Progenitor cell of endocrine pancreas (in vitro differentiated cells): ENCODE measurements around the gene OLIG3. TPM values are rescaled to one million over a fixed set of nuclear protein-coding genes. Genes with fewer than 3 reads are reported as not detected.

Source experiments
- DNase-seq: peaks from one replicate; pipeline ENCODE4 v3.0.0; 2021; ENCODE audit warnings: low spot score; ENCODE audit not compliant: unreplicated experiment
- H3K27ac Mint-ChIP-seq: 2 replicates; pipeline ENCODE4 v1.8.0; 2021; ENCODE audit warnings: mild to moderate bottlenecking, moderate library complexity, mixed read lengths
- H3K27me3 Mint-ChIP-seq: 2 replicates; pipeline ENCODE4 v1.8.0; 2021; ENCODE audit warnings: mixed read lengths
- H3K36me3 Mint-ChIP-seq: 2 replicates; pipeline ENCODE4 v1.8.0; 2022; ENCODE audit warnings: mixed read lengths; ENCODE audit not compliant: insufficient read depth
- H3K4me1 Mint-ChIP-seq: 2 replicates; pipeline ENCODE4 v1.8.0; 2021; ENCODE audit warnings: low read depth, mixed read lengths
- H3K4me3 Mint-ChIP-seq: 2 replicates; pipeline ENCODE4 v1.8.0; 2021; ENCODE audit warnings: low read depth, mild to moderate bottlenecking, moderate library complexity, mixed read lengths
- H3K9me3 Mint-ChIP-seq: 2 replicates; pipeline ENCODE4 v1.8.0; 2021; ENCODE audit warnings: low read depth, mixed read lengths
- CTCF ChIP-seq: fragments of 200-600 bp; sonication (generic); IDR thresholded peaks from one replicate; pipeline ENCODE4 v1.5.0; 2021; ENCODE audit warnings: antibody characterized with exemption, mild to moderate bottlenecking; ENCODE audit not compliant: unreplicated experiment
- total RNA-seq: library from RNA; stranded (reverse); gene quantifications from 2 replicates; pipeline ENCODE4 v1.2.1, GENCODE V29; 2021

The OLIG3 gene
- total RNA-seq, 1 donor from 2014 or later = not detected

- Mint-ChIP-seq H3K4me1 (no peaks in the 10 kb centered on the region), H3K36me3 (no peaks in the 10 kb centered on the region), H3K27me3 (no peaks in the 10 kb centered on the region), H3K9me3 (peaks cover 1% of the 10 kb centered on the region), H3K4me3 (no peak overlapping the region), H3K27ac (no peak overlapping the region)
- no peak for DNase-seq
- no peak for TF ChIP-seq CTCF
Measured at GRCh38 chr6:137531376-137532092, 37.3 kb upstream of the OLIG3 start.

- no peaks in the 10 kb centered on the region for H3K27me3 Mint-ChIP-seq
- no peak for DNase-seq
- no peak overlapping the region for H3K27ac Mint-ChIP-seq
- H3K4me3 Mint-ChIP-seq = no peak overlapping the region
- TF ChIP-seq CTCF = no peak
- peaks cover 3% of the 10 kb centered on the region for H3K9me3 Mint-ChIP-seq
- H3K36me3 Mint-ChIP-seq = no peaks in the 10 kb centered on the region
- H3K4me1 Mint-ChIP-seq = no peaks in the 10 kb centered on the region
Measured at GRCh38 chr6:137530404-137530803, 36.2 kb upstream of the OLIG3 start.

- Mint-ChIP-seq H3K4me3 (no peak overlapping the region), H3K27me3 (peaks cover 31% of the 10 kb centered on the region), H3K9me3 (peaks cover 3% of the 10 kb centered on the region), H3K36me3 (no peaks in the 10 kb centered on the region), H3K4me1 (peaks cover 2% of the 10 kb centered on the region), H3K27ac (no peak overlapping the region)
- no peak for TF ChIP-seq CTCF
- DNase-seq = no peak
Measured at GRCh38 chr6:137522831-137523230, 28.6 kb upstream of the OLIG3 start.

- no peak for DNase-seq
- TF ChIP-seq CTCF = no peak
- Mint-ChIP-seq H3K4me1 (peaks cover 2% of the 10 kb centered on the region), H3K27ac (no peak overlapping the region), H3K9me3 (peaks cover 3% of the 10 kb centered on the region), H3K27me3 (peaks cover 36% of the 10 kb centered on the region), H3K36me3 (no peaks in the 10 kb centered on the region), H3K4me3 (no peak overlapping the region)
Measured at GRCh38 chr6:137522198-137522798, 28.1 kb upstream of the OLIG3 start.

- no peak for TF ChIP-seq CTCF
- H3K4me1 Mint-ChIP-seq = peaks cover 2% of the 10 kb centered on the region
- no peak overlapping the region for H3K4me3 Mint-ChIP-seq
- no peaks in the 10 kb centered on the region for H3K36me3 Mint-ChIP-seq
- no peak for DNase-seq
- H3K27ac Mint-ChIP-seq = no peak overlapping the region
- no peaks in the 10 kb centered on the region for H3K9me3 Mint-ChIP-seq
- H3K27me3 Mint-ChIP-seq = peaks cover 54% of the 10 kb centered on the region
Measured at GRCh38 chr6:137520520-137520919, 26.3 kb upstream of the OLIG3 start.
